Activated naive CD4-positive, alpha-beta T cell (primary cell): ENCODE data around the gene RCN1.
"Not testable (repeated sequence)": the region's sequence is repeated elsewhere in the genome, so short reads cannot be mapped to it uniquely, and the experiment has no call there.

ENCODE experiments used
- DNase-seq, 4 experiments: peaks; one replicate each; lab custom pipeline; 2025; lab: John Stamatoyannopoulos, UW

RCN1 gene

GRCh38 chr11:32113200-32113919 is 22.5 kb downstream of the RCN1 start:
- DNase-seq, result no peak

DNA sequence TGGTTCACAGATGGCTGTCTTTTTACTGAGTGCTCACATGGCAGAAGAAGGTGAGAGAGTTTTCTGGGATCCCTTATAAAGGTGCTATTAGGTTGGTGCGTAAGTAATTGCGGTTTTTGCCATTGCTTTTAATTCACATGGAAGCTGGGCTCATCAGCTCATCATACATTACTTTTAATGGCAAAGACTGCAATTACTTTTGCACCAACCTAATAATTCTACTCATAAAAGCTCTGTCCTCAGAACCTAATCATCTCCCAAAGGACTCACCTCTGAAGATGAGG is 23.0 kb downstream of the RCN1 start:
- no peak for DNase-seq

DNA sequence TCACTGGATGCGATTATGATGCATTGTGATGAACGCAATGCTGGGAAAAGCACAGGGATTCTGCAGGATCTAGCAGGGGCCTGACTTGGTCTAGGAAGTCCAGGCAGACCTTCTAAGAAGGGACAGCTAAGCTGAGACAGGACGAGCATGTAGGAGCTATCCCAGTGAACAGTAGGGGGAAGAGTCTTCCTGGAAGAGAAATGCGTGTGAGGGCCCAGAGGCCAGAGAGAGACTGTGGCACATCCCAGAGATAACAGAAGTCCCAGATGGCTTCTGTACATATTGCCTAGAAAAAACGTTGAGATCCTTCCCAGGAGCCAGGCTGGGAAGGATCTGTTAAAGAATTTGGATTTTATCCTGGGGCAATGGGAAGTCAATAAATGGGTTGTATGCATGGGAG is 24.6 kb downstream of the RCN1 start:
- DNase-seq, result no peak

- DNase-seq, result no peak
These were observed 25.8 kb downstream of the RCN1 start for GRCh38 chr11:32116668-32117067.

- DNase-seq, result no peak
These were observed 27.4 kb downstream of the RCN1 start for GRCh38 chr11:32118025-32118974.

DNA sequence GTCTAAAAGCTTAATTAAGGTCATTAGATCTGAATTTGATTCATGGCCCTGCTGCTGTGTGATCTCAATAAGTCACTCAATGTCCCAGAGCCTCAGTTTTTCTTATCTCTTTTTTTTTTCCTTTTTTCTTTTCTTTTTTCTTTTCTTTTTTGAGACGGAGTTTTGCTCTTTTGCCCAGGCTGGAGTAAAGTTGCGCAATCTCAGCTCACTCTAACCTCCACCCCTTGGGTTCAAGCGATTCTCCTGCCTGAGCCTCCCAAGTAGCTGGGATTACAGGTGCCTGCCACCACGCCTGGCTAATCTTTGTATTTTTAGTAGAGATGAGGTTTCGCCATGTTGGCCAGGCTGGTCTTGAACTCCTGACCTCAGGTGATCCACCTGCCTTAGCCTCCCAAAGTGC is 28.3 kb downstream of the RCN1 start:
- not testable (repeated sequence) for DNase-seq

DNA sequence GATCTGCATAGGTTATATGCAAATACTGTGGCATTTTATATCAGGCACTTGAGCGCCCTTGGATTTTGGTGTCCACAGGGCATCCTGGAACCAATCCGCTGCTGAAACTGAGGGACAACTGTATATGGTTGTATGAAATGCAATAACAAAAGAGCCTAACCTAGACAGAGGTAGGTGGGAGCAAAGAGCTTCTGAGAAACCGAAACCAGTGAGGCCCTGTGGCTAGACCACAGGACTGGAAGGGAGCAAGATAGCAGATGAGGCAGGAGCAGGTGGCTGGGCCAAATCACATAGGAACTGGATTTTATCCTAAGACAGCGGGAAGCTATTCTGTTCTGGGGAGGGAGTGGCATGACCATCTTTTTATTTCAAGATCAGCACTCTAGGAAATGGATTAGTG is 30.1 kb downstream of the RCN1 start:
- no peak for DNase-seq

GRCh38 chr11:32122200-32122599 is 31.3 kb downstream of the RCN1 start:
- no peak for DNase-seq

DNA sequence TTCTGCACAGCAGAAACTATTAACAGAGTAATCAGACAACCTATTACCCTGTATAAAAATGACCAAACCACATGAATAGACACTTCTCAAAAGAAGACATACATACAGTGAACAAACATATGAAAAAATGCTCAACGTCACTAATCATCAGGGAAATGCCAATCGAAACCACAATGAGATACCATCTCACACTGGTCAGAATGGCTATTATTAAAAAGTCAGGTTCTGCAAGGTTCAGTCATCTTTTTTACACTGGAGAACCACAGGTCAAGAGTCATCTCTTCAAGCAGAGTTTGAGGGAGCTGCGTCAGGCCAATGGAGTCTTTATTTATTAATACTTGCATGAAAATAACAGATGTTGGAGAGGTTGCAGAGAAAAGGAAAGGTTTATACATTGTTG is 40.4 kb downstream of the RCN1 start:
- DNase-seq, result no peak

- no peak for DNase-seq
These were observed 45.8 kb downstream of the RCN1 start for GRCh38 chr11:32136657-32137056.

DNA sequence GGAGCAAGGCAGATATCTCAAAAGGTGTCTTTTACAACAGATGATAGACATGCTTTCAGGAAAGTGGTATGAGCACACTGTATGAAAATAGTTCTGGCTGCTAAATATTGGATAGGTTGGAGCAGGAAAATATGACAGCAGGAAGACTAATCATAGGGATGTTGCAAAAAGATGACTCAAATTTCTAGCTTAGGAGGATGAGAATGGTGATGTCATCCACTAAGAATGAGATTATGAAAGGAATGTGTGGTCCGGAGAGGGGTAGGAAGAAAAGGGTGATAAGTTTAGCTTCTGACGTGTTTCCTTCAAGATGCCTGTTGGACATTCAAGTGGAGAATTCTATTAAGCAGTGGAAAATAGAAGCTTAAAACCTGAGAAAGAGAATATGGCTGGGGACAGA is 46.4 kb downstream of the RCN1 start:
- DNase-seq, result no peak

DNA sequence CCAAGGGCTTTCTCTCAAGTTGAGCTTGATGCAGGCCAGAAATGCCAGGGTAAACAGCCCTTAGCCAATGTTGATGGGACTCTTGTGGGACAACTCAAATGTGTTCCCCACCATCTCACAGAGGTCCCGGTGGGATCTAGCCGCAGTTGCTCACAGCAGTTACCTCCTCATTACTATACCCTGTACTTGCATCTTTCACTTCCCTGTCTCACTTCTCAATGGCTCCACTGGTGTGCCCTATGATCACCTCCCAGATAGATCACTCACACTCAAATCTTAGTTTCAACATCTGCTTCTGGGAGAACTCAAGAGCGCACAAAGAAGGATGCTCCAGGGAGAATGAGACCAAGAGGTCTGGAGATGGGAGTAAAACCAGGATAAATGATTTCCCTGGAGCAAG is 47.0 kb downstream of the RCN1 start:
- no peak for DNase-seq

- DNase-seq, result no peak
These were observed 48.0 kb downstream of the RCN1 start for GRCh38 chr11:32138902-32139301.

GRCh38 chr11:32139896-32140520 is 49.1 kb downstream of the RCN1 start:
- no peak for DNase-seq

DNA sequence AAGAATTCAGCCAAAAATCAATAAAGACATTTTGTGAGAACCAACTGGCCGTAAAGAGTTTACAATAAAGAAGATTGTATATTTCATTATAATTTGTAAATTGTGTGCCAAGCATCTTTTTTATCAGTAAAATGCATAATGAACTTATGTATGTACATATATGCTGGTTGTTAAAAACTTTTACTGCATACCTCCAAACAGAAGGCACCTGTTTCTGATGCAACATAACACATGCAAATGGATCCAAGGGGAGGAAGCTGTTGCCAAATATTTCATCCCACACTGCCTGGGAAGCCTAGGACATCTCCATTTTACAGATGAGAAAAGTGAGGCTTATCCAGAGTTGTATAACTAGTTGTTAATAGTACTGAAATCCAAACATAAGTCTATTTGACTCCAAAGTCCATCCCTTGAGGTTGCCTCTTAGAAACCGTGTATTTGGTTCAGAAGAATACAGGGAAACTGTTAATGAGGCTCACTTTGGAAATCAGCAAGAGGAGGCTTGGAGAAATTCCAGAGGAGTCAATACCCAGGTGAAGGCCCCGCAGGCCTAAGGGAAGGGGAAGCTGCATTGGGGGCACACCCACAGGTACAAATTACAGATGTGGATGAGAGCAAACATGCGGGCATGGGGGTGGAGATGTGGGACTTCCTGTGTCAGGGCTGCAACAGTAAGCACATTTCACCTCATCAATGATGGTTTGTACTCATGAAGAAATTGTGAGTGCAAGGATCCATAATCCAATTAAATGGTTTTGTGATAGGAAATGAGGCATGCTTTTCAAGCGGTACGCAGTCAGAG is 51.1 kb downstream of the RCN1 start:
- DNase-seq, result no peak

DNA sequence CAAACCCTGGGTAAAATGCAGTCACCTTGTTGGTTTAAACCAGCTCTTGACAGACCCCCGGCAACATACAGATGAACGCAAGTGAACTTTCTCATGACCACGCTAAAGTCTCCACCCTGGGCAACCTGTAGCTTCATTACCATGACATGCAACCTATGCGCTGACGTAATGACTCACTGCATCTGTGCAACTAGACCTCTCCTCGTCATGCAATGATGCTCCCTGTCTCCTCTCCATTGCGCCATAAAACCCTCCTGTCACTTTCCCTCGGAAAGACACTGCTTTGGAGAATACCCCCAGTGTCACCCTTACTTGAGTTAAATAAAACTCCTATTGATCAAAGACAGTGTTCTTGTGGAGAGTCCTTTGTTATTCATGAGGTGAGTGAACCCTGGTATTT is 52.5 kb downstream of the RCN1 start:
- no peak for DNase-seq

DNA sequence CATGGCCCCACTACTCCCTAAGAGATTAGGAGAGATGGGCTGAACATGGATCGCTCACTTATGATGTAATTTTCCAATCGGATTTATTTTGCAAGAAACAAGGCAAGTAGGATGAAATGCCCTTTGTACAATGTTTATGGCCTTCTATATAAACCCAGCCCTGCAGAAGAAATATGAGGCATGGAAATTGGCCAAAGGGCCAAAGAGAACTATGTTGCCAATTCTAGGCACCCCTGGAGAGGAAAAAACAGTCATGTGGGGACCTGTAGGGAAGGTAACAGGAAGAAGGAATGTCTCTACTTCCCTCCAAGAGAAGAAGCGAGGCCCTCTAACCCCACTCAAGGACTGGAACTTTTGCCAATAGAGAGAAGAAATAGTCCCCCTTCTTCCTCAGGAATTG is 54.4 kb downstream of the RCN1 start:
- DNase-seq, result no peak

DNA sequence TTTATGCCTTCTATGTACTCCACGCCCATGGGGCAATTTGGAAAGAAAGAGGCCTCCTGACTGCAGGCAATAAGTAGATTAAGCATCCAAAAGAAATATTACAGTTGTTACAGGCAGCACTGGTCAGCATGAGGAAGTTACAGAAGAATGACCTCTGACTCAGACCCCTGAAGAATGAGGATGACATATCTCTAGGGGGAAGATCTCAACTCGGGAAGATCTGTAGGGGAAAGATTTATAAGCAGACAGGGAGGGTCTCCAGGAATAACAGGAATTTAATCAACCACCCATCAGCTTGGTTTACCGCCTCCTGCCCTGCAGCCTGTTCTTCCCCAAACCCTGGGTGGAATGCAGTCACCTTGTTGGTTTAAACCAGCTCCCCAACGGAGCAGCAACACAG is 58.0 kb downstream of the RCN1 start:
- DNase-seq, result no peak

GRCh38 chr11:32149748-32150147 is 58.9 kb downstream of the RCN1 start:
- no peak for DNase-seq

- DNase-seq, result no peak
These were observed 60.2 kb downstream of the RCN1 start for GRCh38 chr11:32151027-32151426.

DNA sequence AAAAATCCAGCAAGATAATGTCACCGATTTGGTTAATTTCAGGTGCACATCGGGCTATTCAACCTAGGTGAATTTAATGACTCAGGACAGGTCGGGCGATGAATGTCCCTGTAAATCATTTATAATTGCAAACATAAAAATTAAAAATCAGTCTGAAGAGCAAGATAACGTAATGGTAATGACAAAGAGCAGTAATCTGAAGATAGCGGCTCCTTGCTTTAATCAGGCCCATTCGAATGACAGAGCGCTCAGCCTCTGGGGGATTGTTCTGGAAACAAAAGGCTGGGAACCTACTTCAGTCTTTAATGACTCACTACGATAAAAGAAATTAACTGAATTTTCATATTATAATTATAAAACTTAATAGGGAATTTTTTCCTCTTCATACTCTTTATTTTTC is 61.3 kb downstream of the RCN1 start:
- DNase-seq, result no peak

DNA sequence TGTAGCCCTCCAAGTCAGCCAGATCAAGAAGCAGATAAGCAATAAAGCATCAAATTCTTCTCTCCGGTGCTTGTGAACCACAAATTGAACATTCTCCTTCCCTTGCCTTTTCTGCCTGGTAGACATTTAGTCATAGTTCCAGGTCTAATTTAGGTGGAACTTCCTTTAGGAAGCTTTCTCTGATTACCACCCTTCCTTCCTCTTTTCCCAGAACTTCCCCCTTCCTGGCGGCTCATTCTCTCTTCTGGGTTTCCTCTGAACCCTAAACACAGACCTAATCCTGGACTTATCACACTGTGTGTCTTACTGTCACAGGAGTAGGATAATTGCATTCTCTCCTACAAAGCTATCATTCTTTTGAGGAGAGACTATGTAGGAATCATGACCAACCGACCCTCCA is 61.9 kb downstream of the RCN1 start:
- no peak for DNase-seq
